GM19468 (cell line): ENCODE measurements around the gene MRTO4.
"Not testable (repeated sequence)": the region's sequence is repeated elsewhere in the genome, so short reads cannot be mapped to it uniquely, and the experiment has no call there.

Source experiments
- ATAC-seq: cut with Tn5 transposase; IDR thresholded peaks from one replicate; pipeline ENCODE4 v1.9.1; 2021; ENCODE audit warnings: mild to moderate bottlenecking, moderate library complexity, moderate number of reproducible peaks; ENCODE audit not compliant: unreplicated experiment; ENCODE audit errors: extremely low read depth

MRTO4 gene

GRCh38 chr1:19269427-19270342, 18.1 kb downstream of the MRTO4 start:
- not testable (repeated sequence) for ATAC-seq

DNA sequence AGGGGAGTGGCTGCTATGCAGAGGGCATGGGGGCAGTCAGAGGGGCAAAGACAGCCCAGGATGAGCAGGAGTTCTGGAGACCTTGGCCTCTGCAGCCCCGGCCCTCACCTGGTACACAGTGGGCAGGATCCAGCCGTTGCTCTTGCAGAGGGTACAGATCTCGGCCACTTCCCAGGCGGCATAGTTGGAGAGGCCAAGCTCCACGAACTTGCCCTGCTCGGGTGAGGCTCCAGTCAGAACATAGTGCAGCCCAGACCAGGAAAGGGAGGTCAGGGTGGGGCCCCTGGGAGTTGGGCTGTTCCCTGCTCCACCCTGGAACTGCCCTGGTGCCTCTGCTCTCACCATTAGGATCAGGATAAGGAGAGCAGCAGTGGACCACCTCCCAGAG, 18.7 kb downstream of the MRTO4 start:
- not testable (repeated sequence) for ATAC-seq

DNA sequence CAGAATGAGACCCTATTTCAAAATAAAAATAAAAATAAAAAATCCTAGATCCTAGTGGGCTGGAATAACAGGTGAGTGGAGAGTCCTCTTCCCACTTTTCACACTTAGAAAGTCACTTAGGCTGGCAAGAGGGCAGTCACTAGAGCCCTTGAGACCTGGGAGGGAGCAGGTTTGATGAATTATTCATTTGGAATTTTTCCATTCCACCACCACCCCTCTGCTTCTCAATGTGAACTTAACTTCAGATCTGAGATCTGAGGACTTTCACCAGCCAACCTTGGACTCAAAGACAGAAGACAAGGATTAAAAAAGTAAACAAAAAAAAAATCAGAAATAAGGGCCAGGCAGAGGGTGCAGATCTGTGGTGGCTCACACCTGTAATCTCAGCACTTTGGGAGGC, 20.5 kb downstream of the MRTO4 start:
- no peak for ATAC-seq

DNA sequence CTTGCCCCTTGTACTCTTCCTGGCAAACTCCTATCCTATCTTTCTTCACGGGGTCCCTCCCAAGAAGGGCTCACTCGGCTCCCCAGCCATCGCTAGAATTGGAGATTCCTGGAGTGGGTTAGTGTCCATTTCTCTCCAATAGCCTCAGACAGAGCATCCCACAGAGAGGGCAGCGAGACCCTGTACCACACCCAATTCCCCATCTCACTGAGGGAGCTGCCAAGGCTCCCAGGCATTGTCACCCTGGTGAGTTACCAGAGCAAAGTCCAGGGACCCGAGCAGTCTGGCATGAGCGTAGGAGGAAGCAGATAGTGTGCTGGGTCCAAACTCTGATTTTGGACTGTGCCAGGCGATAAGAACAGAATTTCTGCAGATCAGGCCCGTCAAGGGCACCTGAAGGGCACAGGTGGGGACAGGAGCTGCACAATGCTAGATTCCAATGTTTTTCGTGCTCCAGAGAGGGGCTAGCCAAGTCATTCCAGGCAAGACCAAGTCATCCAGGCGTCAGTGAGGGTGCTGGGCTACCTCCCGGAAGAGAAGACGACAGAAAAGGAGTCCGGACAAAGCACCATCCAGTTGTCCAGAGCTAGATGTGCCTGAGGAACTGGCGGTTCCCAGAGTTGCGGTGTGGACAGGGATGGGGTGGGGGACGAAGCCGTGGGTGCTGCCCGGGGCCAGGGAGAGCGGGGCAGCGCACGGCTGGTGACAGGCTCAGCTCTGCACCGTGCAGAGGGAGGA, 21.7 kb downstream of the MRTO4 start:
- no peak for ATAC-seq

- ATAC-seq = not testable (repeated sequence)
These were observed 22.4 kb downstream of the MRTO4 start for GRCh38 chr1:19273844-19274531.

DNA sequence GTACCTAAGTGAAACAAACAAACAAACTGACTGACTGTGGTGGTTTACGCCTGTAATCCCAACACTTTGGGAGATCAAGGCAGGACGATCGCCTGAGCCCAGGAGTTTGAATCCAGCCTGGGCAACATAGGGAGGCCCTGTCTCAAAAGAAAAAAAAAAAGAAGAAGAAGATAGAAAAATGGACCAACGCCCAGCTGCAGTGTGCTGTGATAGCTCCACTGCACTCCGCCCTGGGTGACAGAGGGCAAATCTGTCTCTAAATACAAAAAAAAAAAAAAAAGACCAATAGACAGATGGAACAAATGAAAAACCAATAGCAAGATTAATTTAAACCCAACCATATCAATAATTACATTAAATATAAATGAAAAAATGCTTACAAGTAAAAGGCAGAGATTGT, 23.0 kb downstream of the MRTO4 start:
- no peak for ATAC-seq

- no peak for ATAC-seq
These were observed 32.3 kb downstream of the MRTO4 start for GRCh38 chr1:19283891-19284290.

DNA sequence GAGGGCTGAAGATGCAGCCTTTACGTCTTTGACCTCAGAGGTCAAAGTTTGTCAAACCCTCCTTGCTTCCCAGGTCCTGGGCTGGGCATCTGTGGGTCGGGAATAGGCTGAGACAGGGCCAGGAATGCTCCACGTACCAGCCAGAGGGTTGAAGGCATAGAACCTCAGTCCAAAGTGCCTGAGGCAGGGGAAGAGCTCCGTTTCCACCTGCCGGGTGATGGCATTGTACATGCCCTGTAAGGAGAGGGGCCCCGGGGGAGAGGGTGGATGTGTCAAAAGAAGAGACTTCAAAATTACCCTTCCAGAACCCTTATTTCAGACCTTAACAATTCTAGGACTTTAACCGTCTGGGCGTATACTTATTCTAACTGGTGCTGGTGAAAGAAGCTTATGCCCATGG, 33.3 kb downstream of the MRTO4 start:
- ATAC-seq = no peak

DNA sequence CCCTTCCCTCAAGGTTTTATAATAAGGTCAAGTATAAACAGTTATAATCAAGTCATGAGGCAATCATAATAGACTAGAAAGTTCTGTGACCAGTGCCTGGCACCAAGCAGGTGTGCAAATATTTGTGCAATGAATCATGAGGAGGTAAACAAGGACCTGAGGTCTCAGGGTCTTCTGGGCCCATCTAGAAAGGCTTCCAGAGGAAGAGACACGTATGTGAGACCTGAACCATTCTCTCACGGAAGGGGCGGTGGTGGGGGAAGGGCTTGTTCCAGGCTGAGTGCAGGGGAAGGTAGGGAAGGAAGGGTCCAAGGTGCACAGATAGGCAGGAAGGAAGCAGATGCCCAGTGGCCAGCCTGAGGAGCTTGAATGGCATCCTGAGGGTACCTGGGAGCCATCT, 33.8 kb downstream of the MRTO4 start:
- not testable (repeated sequence) for ATAC-seq

DNA sequence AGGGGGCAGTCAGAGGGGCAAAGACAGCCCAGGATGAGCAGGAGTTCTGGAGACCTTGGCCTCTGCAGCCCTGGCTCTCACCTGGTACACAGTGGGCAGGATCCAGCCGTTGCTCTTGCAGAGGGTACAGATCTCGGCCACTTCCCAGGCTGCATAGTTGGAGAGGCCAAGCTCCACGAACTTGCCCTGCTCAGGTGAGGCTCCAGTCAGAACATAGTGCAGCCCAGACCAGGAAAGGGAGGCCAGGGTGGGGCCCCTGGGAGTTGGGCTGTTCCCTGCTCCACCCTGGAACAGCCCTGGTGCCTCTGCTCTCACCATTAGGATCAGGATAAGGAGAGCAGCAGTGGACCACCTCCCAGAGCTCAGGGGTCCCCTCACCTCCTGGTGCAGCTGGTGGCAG, 34.2 kb downstream of the MRTO4 start:
- not testable (repeated sequence) for ATAC-seq

DNA sequence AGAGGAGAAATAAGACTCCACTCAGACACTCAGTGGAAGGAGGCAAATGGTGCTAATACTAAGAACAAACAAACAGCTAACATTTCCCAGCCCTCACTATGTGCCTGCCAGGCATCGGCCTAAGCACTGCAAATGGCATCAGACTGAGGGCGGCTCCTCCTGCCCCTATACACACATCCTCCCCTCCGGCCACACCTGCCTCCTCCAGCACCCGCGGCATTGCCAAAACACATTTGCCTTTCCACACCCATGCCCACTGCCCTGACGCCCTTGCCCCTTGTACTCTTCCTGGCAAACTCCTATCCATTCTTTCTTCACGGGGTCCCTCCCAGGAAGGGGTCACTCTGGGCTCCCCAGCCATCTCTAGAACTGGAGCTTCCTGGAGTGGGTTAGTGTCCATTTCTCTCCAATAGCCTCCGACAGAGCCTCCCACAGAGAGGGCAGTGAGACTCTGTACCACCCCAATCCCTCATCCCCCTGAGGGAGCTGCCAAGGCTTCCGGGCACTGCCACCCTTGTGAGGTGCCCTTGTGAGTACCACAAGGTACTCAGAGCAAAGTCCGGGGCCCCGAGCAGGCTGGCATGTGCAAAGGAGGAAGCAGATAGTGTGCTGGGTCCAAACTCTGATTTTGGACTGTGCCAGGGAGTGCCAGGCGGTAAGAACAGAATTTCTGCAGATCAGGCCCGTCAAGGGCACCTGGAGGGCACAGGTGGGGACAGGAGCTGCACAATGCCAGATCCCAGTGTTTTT, 36.0 kb downstream of the MRTO4 start:
- no peak for ATAC-seq

DNA sequence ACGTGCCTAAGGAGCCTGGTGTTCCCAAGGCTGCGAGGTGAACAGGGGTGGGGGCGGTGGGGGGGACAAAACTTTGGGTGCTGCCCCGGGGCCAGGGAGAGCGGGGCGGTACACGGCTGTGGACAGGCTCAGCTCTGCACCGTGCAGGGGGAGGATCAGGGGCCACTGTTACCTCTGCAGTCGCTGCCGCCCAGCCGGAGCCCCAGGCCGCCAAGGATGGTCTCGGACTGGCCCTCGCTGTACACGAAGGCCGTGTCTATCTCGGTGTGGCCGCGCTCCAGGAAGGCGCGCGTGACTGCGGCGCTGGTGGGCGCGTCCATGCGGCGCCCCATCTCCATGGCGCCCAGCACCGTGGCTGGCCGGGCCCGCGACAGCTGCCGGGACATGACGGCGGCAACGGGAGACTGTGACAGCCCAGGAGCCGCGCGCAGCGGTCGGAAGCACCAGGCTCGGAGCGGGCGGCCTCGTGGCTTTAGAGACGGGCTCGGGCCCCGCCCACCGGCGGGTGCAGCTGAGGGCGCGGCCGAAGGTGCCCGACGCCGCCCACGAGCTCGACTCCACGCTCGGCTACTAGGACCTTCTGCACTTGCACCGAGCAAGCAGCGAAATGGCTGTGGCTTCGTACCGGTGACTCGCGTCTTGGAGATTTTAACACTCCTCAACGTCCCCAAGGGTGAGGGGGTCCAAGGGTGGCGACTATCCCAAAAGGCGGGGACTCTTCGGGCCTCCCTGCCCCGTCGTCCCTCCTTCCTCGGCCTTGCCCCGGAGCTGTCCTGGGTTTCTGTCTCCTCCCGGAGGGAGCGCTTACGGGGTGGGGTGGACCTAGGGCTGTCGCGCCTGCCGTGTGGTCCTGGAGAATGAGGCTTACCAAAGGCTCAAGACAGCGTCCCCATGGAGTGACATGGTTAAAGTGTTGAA, 37.0 kb downstream of the MRTO4 start, which contains the start of gene AKR7A3:
TSS of gene AKR7A3 (minus strand) at position 447 of the 918 bp plus-strand sequence. CDS start at position 386, 61 bp downstream.
- ATAC-seq = not testable (repeated sequence)

DNA sequence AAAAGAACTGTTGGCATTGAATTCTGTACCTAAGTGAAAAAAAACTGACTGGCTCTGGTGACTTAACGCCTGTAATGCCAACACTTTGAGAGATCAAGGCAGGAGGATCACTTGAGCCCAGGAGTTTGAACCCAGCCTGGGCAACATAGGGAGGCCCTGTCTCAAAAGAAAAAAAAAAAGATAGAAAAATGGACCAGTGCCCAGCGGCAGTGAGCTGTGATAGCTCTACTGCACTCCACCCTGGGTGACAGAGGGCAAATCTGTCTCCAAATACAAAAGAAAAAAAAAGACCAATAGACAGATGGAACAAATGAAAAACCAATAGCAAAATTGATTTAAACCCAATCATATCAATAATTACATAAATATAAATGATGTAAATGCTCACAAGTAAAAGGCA, 37.6 kb downstream of the MRTO4 start:
- ATAC-seq = no peak

- no peak for ATAC-seq
These were observed 43.0 kb downstream of the MRTO4 start for GRCh38 chr1:19294638-19295037.

DNA sequence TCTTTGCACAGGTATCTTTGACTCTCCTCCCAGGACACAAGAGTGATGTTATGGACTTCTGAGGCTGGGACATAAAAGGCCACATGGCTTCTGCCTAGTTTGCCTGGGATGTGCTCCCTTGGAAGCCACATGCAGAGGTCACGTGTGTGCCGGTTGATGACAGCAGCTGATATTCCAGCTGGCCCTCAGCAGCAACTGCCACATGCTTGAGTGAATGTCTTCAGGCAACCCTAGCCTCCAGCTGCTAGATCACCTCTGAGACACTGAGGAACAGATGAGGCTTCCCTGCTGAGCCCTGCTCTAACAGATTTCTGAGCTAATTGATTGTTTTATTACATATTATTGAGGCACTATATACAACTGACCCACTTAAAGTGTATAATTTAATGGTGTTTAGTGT, 48.6 kb downstream of the MRTO4 start:
- no peak for ATAC-seq

DNA sequence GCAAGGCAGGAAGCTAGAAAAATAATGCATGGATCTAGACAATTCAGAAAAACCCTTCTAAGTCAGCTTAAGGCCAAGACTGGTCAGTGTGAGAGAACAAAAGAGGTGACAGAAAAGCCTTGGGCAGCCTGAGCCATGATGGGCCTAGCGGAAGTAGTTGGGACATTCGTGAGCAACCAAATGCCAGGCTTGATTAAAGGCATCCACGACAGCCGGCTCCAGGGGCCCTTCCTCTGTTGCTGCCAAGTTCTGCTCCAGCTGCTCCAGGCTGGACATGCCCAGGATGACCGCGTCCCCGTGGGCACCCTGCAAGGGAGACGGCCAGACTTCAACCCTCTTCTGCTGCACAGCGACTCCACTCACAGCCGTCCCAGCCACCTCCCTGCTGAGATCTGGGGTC, 52.5 kb downstream of the MRTO4 start:
- ATAC-seq = not testable (repeated sequence)

- ATAC-seq = no peak
These were observed 54.3 kb downstream of the MRTO4 start for GRCh38 chr1:19305880-19306279.

GRCh38 chr1:19306941-19307340, 55.3 kb downstream of the MRTO4 start:
- ATAC-seq = no peak
